GM18858 (cell line): Measurements from ENCODE around the gene TBCC.
"Not testable (repeated sequence)": the region's sequence is repeated elsewhere in the genome, so short reads cannot be mapped to it uniquely, and the experiment has no call there.

Experiments used
- ATAC-seq: cut with Tn5 transposase; IDR thresholded peaks from one replicate; pipeline ENCODE4 v1.9.1; 2021; ENCODE audit not compliant: unreplicated experiment

Gene TBCC

GRCh38 chr6:42735976-42736375 is 9.9 kb downstream of the TBCC start:
- ATAC-seq, result no peak

- ATAC-seq, result not testable (repeated sequence)
Measured at GRCh38 chr6:42733867-42734481, 11.9 kb downstream of the TBCC start.

- no peak for ATAC-seq
Measured at GRCh38 chr6:42729731-42730130, 16.2 kb downstream of the TBCC start.

- no peak for ATAC-seq
Measured at GRCh38 chr6:42727627-42728026, 18.3 kb downstream of the TBCC start.

GRCh38 chr6:42727087-42727611 is 18.8 kb downstream of the TBCC start:
- no peak for ATAC-seq

GRCh38 chr6:42726485-42727086 is 19.3 kb downstream of the TBCC start:
- ATAC-seq, result peak; percentile 63

- ATAC-seq, result no peak
Measured at GRCh38 chr6:42726026-42726425, 19.9 kb downstream of the TBCC start.

- ATAC-seq, result no peak
Measured at GRCh38 chr6:42724825-42725224, 21.1 kb downstream of the TBCC start.

GRCh38 chr6:42722497-42722896 is 23.4 kb downstream of the TBCC start, which contains the start of gene PRPH2:
Gene PRPH2, minus strand, starts transcription at chr6:42722597. Its CDS starts 263 bp downstream, at chr6:42722334.
- ATAC-seq, result no peak

- no peak for ATAC-seq
Measured at GRCh38 chr6:42720739-42721138, 25.2 kb downstream of the TBCC start.

- ATAC-seq, result no peak
Measured at GRCh38 chr6:42715871-42716270, 30.0 kb downstream of the TBCC start.

- ATAC-seq, result no peak
Measured at GRCh38 chr6:42714098-42714761, 31.7 kb downstream of the TBCC start.

- no peak for ATAC-seq
Measured at GRCh38 chr6:42711930-42712329, 34.0 kb downstream of the TBCC start.

- ATAC-seq, result no peak
Measured at GRCh38 chr6:42710316-42710715, 35.6 kb downstream of the TBCC start.

GRCh38 chr6:42709871-42710270 is 36.0 kb downstream of the TBCC start:
- no peak for ATAC-seq

- no peak for ATAC-seq
Measured at GRCh38 chr6:42708096-42708495, 37.8 kb downstream of the TBCC start.

GRCh38 chr6:42707595-42707994 is 38.3 kb downstream of the TBCC start:
- ATAC-seq, result no peak

- ATAC-seq, result no peak
Measured at GRCh38 chr6:42704937-42705374, 40.9 kb downstream of the TBCC start.

- no peak for ATAC-seq
Measured at GRCh38 chr6:42704251-42704936, 41.5 kb downstream of the TBCC start.

GRCh38 chr6:42702786-42703185 is 43.1 kb downstream of the TBCC start:
- not testable (repeated sequence) for ATAC-seq

GRCh38 chr6:42702200-42702599 is 43.7 kb downstream of the TBCC start:
- no peak for ATAC-seq
